ENCODE measurements around the gene CHRM4.

The CHRM4 gene

DNA sequence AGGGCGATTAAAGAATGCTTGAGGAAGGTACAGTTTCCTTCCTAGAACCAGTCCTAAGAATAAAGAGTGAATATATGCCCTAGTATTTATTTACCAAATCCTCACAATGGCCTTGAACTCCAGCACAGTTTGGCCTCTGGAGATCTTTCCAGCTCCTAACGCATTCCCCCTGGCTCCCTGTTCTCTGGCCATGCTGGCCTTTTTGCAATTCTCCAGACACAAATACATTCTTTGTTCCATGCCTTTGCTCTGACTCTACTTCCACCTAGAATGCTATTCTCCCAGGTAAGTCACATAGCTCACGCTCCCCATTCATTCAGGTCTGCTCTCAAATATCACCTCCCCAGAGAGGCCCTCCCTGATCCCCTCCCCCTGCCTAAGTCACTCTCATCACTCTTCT is 48.1 kb downstream of the CHRM4 start:
- DNase-seq (ENCODE audit: low read depth in 1 of 2, low spot score in 1 of 2), result no peak
- no peak overlapping the region for H3K4me3 ChIP-seq (replicated peaks; ENCODE audit: insufficient read depth, low read length)
- peak overlapping the region; percentile 75 for H3K27ac ChIP-seq (replicated peaks)
- TF ChIP-seq GABPA (IDR thresholded peaks at IDR 0.05; ENCODE audit: low read depth) (no peak), POLR2AphosphoS5 (IDR thresholded peaks at IDR 0.05; ENCODE audit: low read depth) (no peak), SPI1 (IDR thresholded peaks at IDR 0.05; ENCODE audit: borderline replicate concordance, low read depth) (no peak)
- TF ChIP-seq, protein P1, sequence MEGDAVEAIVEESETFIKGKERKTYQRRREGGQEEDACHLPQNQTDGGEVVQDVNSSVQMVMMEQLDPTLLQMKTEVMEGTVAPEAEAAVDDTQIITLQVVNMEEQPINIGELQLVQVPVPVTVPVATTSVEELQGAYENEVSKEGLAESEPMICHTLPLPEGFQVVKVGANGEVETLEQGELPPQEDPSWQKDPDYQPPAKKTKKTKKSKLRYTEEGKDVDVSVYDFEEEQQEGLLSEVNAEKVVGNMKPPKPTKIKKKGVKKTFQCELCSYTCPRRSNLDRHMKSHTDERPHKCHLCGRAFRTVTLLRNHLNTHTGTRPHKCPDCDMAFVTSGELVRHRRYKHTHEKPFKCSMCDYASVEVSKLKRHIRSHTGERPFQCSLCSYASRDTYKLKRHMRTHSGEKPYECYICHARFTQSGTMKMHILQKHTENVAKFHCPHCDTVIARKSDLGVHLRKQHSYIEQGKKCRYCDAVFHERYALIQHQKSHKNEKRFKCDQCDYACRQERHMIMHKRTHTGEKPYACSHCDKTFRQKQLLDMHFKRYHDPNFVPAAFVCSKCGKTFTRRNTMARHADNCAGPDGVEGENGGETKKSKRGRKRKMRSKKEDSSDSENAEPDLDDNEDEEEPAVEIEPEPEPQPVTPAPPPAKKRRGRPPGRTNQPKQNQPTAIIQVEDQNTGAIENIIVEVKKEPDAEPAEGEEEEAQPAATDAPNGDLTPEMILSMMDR (IDR thresholded peaks at IDR 0.05; ENCODE audit: insufficient read depth, low read length), result no peak
- TF ChIP-seq, protein P2, sequence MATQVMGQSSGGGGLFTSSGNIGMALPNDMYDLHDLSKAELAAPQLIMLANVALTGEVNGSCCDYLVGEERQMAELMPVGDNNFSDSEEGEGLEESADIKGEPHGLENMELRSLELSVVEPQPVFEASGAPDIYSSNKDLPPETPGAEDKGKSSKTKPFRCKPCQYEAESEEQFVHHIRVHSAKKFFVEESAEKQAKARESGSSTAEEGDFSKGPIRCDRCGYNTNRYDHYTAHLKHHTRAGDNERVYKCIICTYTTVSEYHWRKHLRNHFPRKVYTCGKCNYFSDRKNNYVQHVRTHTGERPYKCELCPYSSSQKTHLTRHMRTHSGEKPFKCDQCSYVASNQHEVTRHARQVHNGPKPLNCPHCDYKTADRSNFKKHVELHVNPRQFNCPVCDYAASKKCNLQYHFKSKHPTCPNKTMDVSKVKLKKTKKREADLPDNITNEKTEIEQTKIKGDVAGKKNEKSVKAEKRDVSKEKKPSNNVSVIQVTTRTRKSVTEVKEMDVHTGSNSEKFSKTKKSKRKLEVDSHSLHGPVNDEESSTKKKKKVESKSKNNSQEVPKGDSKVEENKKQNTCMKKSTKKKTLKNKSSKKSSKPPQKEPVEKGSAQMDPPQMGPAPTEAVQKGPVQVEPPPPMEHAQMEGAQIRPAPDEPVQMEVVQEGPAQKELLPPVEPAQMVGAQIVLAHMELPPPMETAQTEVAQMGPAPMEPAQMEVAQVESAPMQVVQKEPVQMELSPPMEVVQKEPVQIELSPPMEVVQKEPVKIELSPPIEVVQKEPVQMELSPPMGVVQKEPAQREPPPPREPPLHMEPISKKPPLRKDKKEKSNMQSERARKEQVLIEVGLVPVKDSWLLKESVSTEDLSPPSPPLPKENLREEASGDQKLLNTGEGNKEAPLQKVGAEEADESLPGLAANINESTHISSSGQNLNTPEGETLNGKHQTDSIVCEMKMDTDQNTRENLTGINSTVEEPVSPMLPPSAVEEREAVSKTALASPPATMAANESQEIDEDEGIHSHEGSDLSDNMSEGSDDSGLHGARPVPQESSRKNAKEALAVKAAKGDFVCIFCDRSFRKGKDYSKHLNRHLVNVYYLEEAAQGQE (IDR thresholded peaks at IDR 0.05; ENCODE audit: insufficient replicate concordance, low read depth), result no peak
- no peaks in the 10 kb centered on the region for H3K27me3 ChIP-seq (ENCODE audit: insufficient read depth, poor library complexity, severe bottlenecking)

DNA sequence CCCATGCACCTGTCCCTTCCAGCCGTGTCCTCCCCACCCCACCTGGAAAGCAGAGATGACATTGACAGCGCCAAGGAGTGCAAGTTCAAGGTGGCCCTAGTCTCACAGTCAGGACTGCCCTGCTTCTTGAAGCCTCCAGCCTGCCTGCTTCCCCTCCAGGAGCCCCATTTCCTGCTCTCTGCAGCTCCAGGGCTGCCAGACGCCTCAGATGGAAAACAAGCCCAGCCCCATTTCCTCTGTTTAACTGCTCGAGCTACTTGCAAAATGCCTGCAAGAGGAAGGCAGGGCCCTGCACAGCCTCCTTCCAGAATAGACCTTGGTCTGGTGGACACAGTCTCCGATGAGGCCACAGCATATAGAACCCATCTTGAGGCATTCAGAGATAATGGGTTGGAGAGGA is 49.3 kb downstream of the CHRM4 start:
- TF ChIP-seq, protein P1 (IDR thresholded peaks at IDR 0.05; ENCODE audit: insufficient read depth, low read length), result no peak
- peak; percentile 76 for TF ChIP-seq POLR2AphosphoS5 (IDR thresholded peaks at IDR 0.05; ENCODE audit: low read depth)
- peak; percentile 65; the same call in 1 of the 2 replicates for TF ChIP-seq SPI1 (IDR thresholded peaks at IDR 0.05; ENCODE audit: borderline replicate concordance, low read depth)
- H3K4me3 ChIP-seq (replicated peaks; ENCODE audit: insufficient read depth, low read length), result no peak overlapping the region
- H3K27ac ChIP-seq (replicated peaks), result peak overlapping the region; percentile 75
- no peaks in the 10 kb centered on the region for H3K27me3 ChIP-seq (ENCODE audit: insufficient read depth, poor library complexity, severe bottlenecking)
- DNase-seq (ENCODE audit: low read depth in 1 of 2, low spot score in 1 of 2), result peak in 1 of 2 experiments; percentile 93

DNA sequence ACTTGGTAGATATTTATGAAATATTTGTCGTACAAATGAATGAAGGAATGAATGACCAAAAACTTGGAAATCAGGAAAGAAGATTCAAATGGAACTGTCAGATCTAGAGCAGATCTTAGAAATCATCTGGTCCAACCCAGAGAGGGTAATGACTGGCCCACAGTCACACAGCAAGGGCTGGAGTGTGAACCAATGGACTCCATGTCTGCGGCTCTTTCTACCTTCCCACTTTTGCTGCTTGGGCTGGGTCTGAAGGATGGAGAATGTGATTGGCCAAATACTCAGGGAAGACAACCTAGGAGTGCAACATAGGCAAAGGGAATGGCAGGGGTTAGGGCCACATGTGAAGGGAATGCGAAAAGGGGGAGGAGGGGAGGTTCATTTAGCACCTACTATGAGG is 50.1 kb downstream of the CHRM4 start:
- no peak for DNase-seq (ENCODE audit: low read depth in 1 of 2, low spot score in 1 of 2)
- no peak overlapping the region for H3K4me3 ChIP-seq (replicated peaks; ENCODE audit: insufficient read depth, low read length)
- TF ChIP-seq, protein P1 (IDR thresholded peaks at IDR 0.05; ENCODE audit: insufficient read depth, low read length), result no peak
- TF ChIP-seq, protein P2 (IDR thresholded peaks at IDR 0.05; ENCODE audit: insufficient replicate concordance, low read depth), result no peak
- TF ChIP-seq POLR2AphosphoS5 (IDR thresholded peaks at IDR 0.05; ENCODE audit: low read depth), result no peak
- no peak for TF ChIP-seq GABPA (IDR thresholded peaks at IDR 0.05; ENCODE audit: low read depth)
- TF ChIP-seq SPI1 (IDR thresholded peaks at IDR 0.05; ENCODE audit: borderline replicate concordance, low read depth), result no peak
- H3K27me3 ChIP-seq (ENCODE audit: insufficient read depth, poor library complexity, severe bottlenecking), result no peaks in the 10 kb centered on the region
- H3K27ac ChIP-seq (replicated peaks), result peak overlapping the region; percentile 75

DNA sequence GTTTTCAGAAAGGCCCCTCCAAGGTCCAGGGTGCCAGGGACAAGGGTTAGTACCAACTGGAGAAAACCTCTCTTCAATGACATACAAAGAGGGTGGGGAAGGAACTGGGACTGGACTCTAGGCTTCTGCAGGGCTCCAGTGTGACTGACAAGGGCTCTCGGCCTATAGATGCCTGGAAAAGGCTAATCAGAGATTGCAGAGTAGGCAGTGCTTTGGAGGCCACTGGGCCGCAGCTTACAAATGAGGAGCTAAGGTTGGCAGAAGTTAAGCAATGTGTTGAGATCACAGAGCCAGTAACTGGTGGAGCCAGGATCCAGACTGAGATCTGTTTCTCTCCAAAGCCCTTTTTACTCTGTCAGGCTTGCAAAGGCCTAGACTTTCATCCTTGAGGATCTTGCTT is 51.8 kb downstream of the CHRM4 start:
- Histone ChIP-seq H3K4me3 (replicated peaks; ENCODE audit: insufficient read depth, low read length) (no peak overlapping the region), H3K27me3 (ENCODE audit: insufficient read depth, poor library complexity, severe bottlenecking) (no peaks in the 10 kb centered on the region), H3K27ac (replicated peaks) (0 out of 2 replicates have a peak overlapping the region, but pooled peaks have one; percentile 32)
- DNase-seq (ENCODE audit: low read depth in 1 of 2, low spot score in 1 of 2), result peak in 1 of 2 experiments; percentile 72
- TF ChIP-seq, protein P1 (IDR thresholded peaks at IDR 0.05; ENCODE audit: insufficient read depth, low read length), result no peak
- TF ChIP-seq SPI1 (IDR thresholded peaks at IDR 0.05; ENCODE audit: borderline replicate concordance, low read depth), result no peak
- TF ChIP-seq, protein P2 (IDR thresholded peaks at IDR 0.05; ENCODE audit: insufficient replicate concordance, low read depth), result no peak
- TF ChIP-seq POLR2AphosphoS5 (IDR thresholded peaks at IDR 0.05; ENCODE audit: low read depth), result no peak
- no peak for TF ChIP-seq GABPA (IDR thresholded peaks at IDR 0.05; ENCODE audit: low read depth)
